Skeletal muscle satellite cell (primary cell): ENCODE results near the gene RINL.

Source experiments
- H3K27me3 ChIP-seq: 2 replicates; pipeline ENCODE4 v1.7.0; 2013; ENCODE audit warnings: low read length; ENCODE audit not compliant: control insufficient read depth, insufficient read depth
- H3K36me3 ChIP-seq: 2 replicates; pipeline ENCODE4 v1.7.0; 2013; ENCODE audit warnings: mild to moderate bottlenecking, control low read depth, low read length; ENCODE audit not compliant: insufficient read depth
- H3K4me1 ChIP-seq: 2 replicates; pipeline ENCODE4 v1.7.0; 2013; ENCODE audit warnings: low read length; ENCODE audit not compliant: control insufficient read depth, insufficient read depth
- H3K4me2 ChIP-seq: 2 replicates; pipeline ENCODE4 v1.7.0; 2013; ENCODE audit warnings: mild to moderate bottlenecking, low read length
- H3K4me3 ChIP-seq: 2 replicates; pipeline ENCODE4 v1.7.0; 2013; ENCODE audit warnings: low read length
- H3K9ac ChIP-seq: 2 replicates; pipeline ENCODE4 v1.7.0; 2013; ENCODE audit warnings: mild to moderate bottlenecking, low read depth, low read length, moderate library complexity
- H3K9me3 ChIP-seq: replicated peaks from 2 replicates; pipeline ENCODE4 v1.7.0; 2013; ENCODE audit warnings: mild to moderate bottlenecking, control low read depth, low read length

The RINL gene

DNA sequence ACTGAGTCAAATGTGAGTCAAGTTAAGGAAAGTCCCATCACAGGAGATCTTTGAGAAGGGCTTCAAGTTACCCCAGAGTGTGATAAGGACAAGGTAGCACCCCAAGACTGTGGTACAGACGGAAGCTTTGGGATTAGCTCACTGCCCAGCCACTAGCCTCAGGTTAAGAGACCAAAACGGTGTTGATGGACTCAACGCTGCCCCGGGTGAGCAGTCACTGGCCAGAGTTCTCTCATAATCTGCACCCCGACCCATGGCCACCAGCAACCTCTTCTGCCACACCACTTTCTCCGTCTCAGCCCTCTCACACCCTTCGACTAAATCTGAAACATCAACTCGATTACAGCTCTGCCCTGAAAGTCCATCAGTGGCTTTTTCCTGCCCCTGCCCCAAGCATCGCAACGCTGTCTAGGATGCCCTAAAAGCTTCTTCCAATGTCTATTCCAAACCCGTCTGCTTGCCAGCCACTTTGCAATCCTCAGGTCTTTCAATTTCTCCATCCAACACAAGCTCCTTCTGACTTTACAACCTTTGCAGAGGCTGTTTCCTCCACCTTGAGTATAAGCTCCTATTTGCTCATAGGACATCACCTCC, 33.9 kb downstream of the RINL start:
- peaks cover 93% of the 10 kb centered on the region for H3K36me3 ChIP-seq
- peaks cover 17% of the 10 kb centered on the region for H3K4me1 ChIP-seq

DNA sequence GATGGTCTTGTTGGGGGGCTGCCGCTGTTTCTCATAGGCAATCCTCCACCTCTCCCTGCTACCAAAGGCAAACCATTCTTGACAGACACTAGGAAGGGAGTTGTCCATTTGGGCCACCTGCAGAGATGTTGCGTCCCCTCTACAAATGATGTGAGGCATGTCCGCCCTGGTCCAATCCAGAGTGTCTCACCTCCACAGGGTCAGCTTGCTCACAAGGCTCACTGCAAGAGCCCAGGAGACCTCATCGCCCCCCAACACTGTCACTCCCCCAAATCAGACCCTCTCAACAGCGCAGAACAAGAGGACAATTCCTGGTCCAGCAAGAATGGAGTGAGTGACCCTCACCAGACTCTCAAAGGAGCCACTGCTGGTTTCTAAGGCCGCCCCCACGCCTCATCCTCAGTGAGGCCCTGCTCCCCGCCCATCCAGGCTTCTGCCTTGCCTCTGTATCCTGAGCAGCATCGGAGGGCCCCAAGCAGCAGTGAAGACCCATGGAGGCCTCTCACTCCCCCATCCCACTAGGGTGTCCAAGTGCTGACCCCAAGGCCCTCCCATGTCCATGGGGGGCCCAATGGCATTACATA, 34.8 kb downstream of the RINL start:
- H3K4me1 ChIP-seq = peaks cover 13% of the 10 kb centered on the region
- no peaks in the 10 kb centered on the region for H3K9me3 ChIP-seq
- no peaks in the 10 kb centered on the region for H3K27me3 ChIP-seq
- H3K4me3 ChIP-seq = no peak overlapping the region
- H3K9ac ChIP-seq = no peak overlapping the region
- no peak overlapping the region for H3K4me2 ChIP-seq
- peaks cover 95% of the 10 kb centered on the region for H3K36me3 ChIP-seq

More for the DNA sequence above, 33.9 kb downstream of the RINL start:
- Histone ChIP-seq H3K27me3 (no peaks in the 10 kb centered on the region), H3K9me3 (no peaks in the 10 kb centered on the region), H3K4me3 (no peak overlapping the region), H3K9ac (no peak overlapping the region), H3K4me2 (no peak overlapping the region)

DNA sequence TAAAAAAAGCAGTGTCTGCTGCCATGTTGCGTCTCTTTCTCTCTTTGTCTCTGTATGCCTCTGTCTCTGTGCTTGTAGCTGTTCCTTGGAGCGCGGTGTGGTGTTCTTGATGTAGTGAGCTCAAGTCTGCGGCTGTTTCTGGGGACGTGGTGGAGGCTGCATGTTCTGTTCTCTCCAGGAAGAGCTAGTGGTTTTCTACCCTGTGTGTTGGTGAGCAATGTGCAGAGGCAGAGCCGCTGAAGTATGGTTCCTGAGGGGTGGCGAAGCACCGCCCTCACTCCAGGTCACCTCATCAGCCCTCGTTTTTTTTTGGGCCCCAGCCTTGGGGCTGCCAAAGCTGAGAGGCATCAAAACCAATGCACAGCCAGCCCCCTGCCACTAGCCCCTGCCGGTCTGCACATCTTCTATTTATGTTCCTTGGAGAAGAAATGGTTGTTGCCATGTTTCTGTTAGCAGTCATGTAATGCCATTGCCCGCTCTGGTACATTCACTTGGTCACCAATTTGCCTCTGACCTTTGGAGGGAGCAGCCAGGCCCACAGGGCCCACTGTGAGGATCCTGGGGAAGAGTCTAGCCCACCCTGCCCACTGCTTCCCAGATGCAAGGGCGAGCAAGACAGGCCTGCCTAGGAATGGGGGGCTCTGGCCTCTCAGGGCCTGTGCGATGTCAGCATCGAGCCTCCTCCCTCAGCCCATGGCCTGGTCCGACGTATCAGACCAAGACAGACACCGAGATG, 35.5 kb downstream of the RINL start:
- H3K36me3 ChIP-seq = peaks cover 97% of the 10 kb centered on the region
- peaks cover 7% of the 10 kb centered on the region for H3K4me1 ChIP-seq
- no peaks in the 10 kb centered on the region for H3K9me3 ChIP-seq
- no peak overlapping the region for H3K9ac ChIP-seq
- no peak overlapping the region for H3K4me2 ChIP-seq
- no peaks in the 10 kb centered on the region for H3K27me3 ChIP-seq
- no peak overlapping the region for H3K4me3 ChIP-seq

DNA sequence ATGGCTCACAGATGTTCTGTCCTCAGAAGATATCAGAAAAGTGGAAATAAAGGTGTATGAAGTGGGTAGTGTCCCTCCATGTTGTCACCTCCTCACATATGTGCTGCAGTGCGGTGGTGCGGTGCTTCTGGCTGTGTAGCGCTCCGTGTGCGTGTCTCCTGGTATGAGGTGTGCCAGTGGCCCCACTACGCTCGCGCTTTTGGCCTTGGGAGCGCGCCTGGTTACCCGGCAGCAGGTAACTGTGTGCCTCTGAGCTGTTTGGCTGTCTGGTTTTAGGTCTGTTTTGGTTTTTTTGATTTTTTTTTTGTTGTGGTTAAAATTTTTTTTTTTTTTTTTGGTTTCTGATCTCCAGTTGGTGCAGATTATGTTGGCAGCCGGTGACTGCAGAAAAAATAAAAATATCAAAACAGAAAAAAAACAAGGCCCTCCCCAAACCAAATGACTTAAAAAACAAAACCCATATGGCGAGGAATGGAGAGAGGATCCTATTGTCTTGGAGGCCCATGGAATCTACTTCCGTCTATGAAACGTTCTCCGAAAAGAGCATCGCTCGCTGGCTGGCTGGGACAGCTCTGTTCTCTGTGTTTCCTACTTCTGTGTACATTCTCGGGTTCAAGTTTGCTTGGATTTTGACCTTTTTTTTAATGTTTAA, 36.2 kb downstream of the RINL start:
- no peak overlapping the region for H3K4me3 ChIP-seq
- no peaks in the 10 kb centered on the region for H3K4me1 ChIP-seq
- no peak overlapping the region for H3K9ac ChIP-seq

DNA sequence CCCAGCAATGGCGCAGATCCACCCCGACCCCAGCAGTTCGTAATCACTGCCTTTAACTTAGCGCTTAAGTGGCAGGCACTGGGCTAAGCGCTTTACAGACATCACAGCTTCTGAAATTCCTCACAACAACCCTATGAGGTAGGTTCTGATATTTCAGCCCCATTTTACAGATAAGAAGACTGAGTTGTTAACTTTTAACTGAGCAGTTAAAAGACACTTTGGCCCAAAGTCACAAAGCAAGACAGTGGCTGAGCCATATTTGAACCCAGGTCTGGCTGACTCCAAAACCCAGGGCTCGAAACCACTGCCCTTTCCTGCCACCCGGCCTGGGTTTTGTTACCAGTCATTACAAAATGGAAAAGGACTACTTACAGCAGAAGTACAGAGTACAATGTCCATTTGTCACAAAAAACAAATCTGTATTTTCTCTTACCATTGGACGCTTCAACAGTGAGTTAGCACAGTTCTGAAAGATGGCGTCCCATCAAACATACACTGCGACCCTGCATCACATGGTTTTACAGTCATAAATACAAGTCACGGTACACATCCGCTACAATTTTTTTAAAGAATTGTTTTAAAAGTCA, 36.8 kb downstream of the RINL start:
- peaks cover 97% of the 10 kb centered on the region for H3K36me3 ChIP-seq
- H3K4me1 ChIP-seq = no peaks in the 10 kb centered on the region
- no peak overlapping the region for H3K9ac ChIP-seq
- H3K4me3 ChIP-seq = no peak overlapping the region
- H3K27me3 ChIP-seq = no peaks in the 10 kb centered on the region
- H3K9me3 ChIP-seq = no peaks in the 10 kb centered on the region
- no peak overlapping the region for H3K4me2 ChIP-seq

More for the DNA sequence above, 36.2 kb downstream of the RINL start:
- no peak overlapping the region for H3K4me2 ChIP-seq
- no peaks in the 10 kb centered on the region for H3K9me3 ChIP-seq
- H3K36me3 ChIP-seq = peaks cover 97% of the 10 kb centered on the region
- no peaks in the 10 kb centered on the region for H3K27me3 ChIP-seq

DNA sequence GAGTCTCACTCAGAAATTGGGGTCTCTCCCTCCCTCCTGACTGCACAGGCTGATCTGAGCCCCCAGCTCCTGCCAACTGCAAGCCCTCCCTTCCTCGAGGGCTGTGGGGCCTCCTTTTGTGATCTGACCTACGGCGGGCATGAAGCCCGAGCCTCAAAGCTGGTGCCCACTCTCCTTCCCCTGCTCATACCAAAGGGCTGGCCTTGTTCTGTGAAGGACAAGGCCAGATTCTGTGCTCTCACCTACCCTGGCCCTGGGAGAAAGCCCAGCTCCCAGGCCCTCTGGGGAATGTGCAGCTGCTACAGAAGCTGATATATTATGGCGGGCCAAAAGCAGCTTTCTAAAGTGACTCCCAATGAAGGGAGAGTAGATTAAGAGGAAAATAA, 37.5 kb downstream of the RINL start:
- no peaks in the 10 kb centered on the region for H3K4me1 ChIP-seq
- H3K27me3 ChIP-seq = no peaks in the 10 kb centered on the region
- no peaks in the 10 kb centered on the region for H3K9me3 ChIP-seq
- H3K4me3 ChIP-seq = no peak overlapping the region
- no peak overlapping the region for H3K9ac ChIP-seq
- H3K36me3 ChIP-seq = peaks cover 97% of the 10 kb centered on the region
- H3K4me2 ChIP-seq = no peak overlapping the region

DNA sequence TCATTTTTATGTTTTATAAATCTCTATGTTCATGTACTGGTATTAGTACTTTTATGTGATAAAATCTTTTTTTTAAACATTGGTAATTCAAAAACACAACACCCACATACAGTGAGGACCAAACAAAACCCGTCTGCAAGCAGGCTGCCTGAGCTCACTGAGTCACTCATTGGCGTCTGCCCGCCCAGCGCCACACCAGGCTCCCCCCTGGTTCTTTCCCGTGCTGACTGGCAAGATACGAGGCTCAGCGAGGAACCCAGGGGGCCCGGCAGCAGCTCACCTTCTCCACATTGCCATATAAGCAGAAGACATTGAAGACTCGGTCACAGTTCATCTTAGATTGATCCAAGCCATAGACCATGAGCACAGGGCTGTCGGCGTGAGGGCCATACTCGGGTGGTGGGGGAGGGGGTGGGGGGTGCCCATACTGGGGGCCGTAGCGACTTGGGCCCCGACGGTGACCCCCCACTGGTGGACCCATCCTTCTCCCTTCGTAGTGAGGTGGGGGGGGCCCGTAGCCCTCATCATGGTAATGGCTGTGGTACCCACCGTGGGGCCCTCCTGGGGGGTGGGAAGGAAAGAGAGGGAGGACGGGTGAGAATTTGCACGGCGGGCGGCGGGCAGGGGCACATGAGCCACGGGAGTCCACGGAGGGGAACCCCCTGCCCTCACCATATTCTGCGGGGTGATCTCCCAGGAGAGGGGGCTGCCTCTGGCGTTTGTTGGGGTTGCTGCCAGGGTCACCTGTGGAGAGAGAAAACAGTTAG, 38.1 kb downstream of the RINL start:
- Histone ChIP-seq H3K9ac (no peak overlapping the region), H3K4me1 (no peaks in the 10 kb centered on the region), H3K9me3 (no peaks in the 10 kb centered on the region), H3K4me2 (no peak overlapping the region), H3K27me3 (no peaks in the 10 kb centered on the region), H3K4me3 (no peak overlapping the region), H3K36me3 (peaks cover 97% of the 10 kb centered on the region)

DNA sequence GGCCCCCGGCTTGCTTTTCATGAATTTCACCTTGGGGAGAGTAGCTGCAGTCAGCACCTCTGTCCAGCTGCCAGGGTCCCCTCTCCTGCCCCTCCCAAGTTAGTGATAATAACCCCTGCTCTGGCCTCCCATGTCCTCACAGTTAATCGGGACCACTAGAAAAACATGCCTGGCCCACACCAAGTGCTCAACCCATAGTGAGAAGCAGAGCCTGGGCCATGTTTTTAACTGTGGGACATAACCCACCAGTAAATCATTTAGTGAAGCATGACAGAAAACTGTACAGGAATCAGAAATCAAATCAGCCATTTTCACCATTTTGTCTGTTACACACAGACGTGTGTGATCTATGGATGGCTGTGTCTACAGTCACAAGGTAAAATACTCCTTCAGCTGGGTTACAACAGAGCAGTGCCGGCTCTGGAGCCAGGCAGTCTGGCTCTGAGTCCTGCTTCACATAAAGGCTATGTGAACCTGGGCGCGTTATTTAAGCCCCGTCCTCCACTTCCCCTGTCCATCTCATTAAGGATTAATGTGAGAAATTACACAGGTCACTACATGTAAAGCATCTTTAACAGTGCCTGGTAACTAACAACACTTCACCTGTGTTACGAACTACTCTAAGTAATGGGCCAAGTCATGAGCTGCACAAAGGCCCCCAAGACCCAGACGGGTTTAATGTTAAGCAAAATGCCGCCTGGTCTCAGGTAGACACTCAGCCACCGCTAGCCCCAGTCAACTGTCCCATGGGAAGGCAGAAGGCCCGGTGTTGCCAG, 38.9 kb downstream of the RINL start:
- Histone ChIP-seq H3K36me3 (peaks cover 88% of the 10 kb centered on the region), H3K27me3 (no peaks in the 10 kb centered on the region), H3K4me2 (no peak overlapping the region), H3K4me1 (no peaks in the 10 kb centered on the region), H3K9me3 (no peaks in the 10 kb centered on the region), H3K9ac (no peak overlapping the region), H3K4me3 (no peak overlapping the region)

DNA sequence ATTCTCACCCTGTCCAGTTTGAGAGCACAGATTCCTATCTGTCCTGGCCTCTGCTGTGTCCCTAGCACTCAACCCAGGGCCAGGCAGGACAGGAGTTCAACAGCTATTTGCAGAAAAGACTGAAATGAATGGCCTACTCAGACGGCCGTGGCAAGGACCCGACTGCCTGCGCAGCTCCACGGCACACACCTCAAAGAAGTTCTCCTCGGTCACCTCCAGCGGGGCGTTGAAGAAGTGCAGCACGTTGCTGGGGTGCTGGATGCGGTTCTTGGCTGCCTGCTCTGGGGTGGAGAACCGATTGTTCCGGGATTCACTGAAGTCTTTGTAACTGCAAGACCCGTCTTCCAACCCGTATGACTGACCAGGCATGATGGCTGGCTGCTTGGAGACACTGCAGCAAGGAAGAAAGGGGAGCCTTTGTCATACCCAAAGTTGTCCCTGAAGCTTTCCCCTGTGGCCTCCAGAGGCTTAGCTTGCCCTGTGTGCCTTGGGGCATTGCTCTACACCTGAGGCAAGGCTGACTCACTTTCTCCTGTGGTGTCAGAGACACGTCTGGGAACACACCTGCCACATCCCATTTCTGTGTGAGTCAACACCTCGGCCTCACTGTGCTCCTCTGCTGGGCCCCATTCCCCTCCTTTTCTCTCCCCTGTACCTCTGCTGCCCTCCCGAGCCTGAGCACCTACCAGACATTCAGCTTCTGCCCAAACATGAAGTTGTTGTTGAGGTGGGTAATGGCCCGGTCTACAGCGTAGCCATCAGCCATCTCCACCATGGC, 39.7 kb downstream of the RINL start:
- Histone ChIP-seq H3K9me3 (no peaks in the 10 kb centered on the region), H3K4me1 (no peaks in the 10 kb centered on the region), H3K36me3 (peaks cover 81% of the 10 kb centered on the region), H3K4me2 (no peak overlapping the region), H3K4me3 (no peak overlapping the region), H3K9ac (no peak overlapping the region), H3K27me3 (no peaks in the 10 kb centered on the region)

DNA sequence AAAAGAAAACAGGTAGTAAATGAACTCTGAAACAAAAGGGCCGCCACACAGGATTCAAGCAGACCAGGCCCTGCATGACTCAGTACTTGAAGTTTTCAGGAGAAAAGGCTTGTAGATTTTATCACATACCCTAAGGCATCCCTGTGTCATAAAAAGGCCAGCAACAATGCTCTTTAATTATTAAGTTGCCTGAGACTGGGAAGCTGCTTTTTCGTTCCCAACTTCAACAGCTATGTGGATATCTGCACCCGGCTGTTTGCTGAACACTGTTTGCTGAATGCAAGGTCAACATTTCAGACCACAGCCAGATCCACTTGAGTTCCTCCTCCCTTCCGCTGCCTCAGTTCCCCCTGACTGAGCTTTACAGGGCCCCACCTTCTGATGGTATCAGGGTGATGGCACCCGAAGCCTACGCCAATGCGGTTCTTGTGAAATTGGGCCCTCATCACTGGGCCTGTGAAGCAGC, 40.4 kb downstream of the RINL start:
- Histone ChIP-seq H3K4me2 (no peak overlapping the region), H3K27me3 (no peaks in the 10 kb centered on the region), H3K4me3 (no peak overlapping the region), H3K36me3 (peaks cover 74% of the 10 kb centered on the region), H3K9me3 (no peaks in the 10 kb centered on the region), H3K9ac (no peak overlapping the region), H3K4me1 (no peaks in the 10 kb centered on the region)
